ENCODE measurements around the gene HOXC12. TPM values are rescaled to one million over a fixed set of nuclear protein-coding genes. Genes with fewer than 3 reads are reported as not detected.
A peak's percentile ranks its signal among the peaks of the same experiment; 100 is the strongest.

Gene HOXC12
- total and polyA plus RNA-seq, 2 of the 8 experiments (the other 6 are each of a cell fraction or from before 2014, with no cell fraction given), result not detected

DNA sequence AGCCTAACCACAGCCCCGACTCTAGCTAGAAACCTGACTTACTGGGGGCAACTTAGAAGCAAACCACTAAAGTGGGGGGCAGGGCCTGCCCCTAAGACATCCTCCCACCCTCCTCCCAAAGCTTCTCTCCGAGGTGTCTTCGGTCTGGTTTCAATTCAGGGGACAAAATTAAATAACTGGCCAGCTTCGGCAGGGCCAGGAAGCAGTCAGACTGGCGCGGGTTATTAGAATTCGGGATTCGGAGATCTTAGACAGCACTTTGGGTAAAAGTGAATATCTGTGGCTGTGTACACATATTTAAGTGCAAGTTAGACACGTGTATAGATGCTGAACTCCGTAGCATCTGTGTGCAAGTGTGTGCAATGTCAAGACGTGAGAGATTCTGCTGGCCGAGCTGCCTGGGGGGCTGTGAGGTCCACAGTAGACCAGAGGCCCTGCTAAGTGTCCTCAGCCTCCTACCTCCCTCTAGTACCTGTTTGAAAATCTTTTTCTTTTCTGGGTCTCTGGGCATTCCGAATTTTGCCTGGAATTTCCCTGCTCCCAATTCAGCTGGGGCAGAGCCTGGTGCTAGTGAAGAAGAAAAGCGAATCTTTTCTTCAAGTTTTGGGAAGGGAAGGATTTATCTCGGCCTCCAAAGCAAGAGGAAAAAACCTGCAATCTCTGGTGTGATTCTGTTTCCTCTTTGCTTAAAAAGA, 26.2 kb downstream of the HOXC12 start:
- H2AK5ac ChIP-seq (ENCODE audit: low read depth, low read length), result no peak overlapping the region
- peaks cover 0 to 6% (median 2%) of the 10 kb centered on the region in 4 experiments; a peak in 4 of 7 replicates for H3K4me1 ChIP-seq (replicated peaks in 1 of 4; ENCODE audit: control insufficient read depth in 3 of 4, insufficient read depth in 4 of 4, low read length in 3 of 4)
- H2BK5ac ChIP-seq (ENCODE audit: low read depth, low read length), result no peak overlapping the region
- H3K27ac ChIP-seq (ENCODE audit: low read depth, low read length), result no peak overlapping the region
- H3K18ac ChIP-seq (ENCODE audit: extremely low read depth, low read length), result no peak overlapping the region
- no peak overlapping the region for H3K56ac ChIP-seq (replicated peaks; ENCODE audit: insufficient read length, low read depth, low read length)
- no peak overlapping the region for H3K4me3 ChIP-seq (ENCODE audit: extremely low read depth in 1 of 4, insufficient read depth in 2 of 4, low read depth in 3 of 4, low read length in 4 of 4)
- H2BK15ac ChIP-seq (ENCODE audit: low read length), result no peak overlapping the region
- H3K79me1 ChIP-seq (ENCODE audit: low read depth, low read length), result no peaks in the 10 kb centered on the region
- no peak overlapping the region for H4K5ac ChIP-seq (ENCODE audit: insufficient read length, low read depth, low read length)
- H4K8ac ChIP-seq (ENCODE audit: extremely low read depth, insufficient read depth, low read length), result no peak overlapping the region
- peaks cover 0 to 7% of the 10 kb centered on the region in 2 experiments; a peak in 1 of 4 replicates for H3K9me3 ChIP-seq (ENCODE audit: insufficient read depth in 2 of 2, low read depth in 1 of 2, low read length in 1 of 2)
- ChIA-PET CTCF (ENCODE audit: partially characterized antibody) (interaction anchor here (0.6 to 2.4 kb wide), 8 partner anchors 8 to 295 kb away, joined by 3 to 7 read pairs (median 3); no protein-coding TSS in a partner anchor), POLR2A (ENCODE audit: partially characterized antibody) (no interaction called here)
- H2BK20ac ChIP-seq (ENCODE audit: low read length), result no peak overlapping the region
- H3K79me2 ChIP-seq (ENCODE audit: control insufficient read depth in 1 of 2, insufficient read depth in 2 of 2, low read length in 2 of 2), result no peaks in the 10 kb centered on the region
- peaks cover 91 to 99% (median 97%) of the 10 kb centered on the region in 4 experiments for H3K27me3 ChIP-seq (replicated peaks in 1 of 4; ENCODE audit: control insufficient read depth in 3 of 4, extremely low read depth in 1 of 4, insufficient read depth in 3 of 4, low read length in 3 of 4)
- H3K23ac ChIP-seq (ENCODE audit: insufficient read length), result no peak overlapping the region
- peaks cover 0 to 6% (median 0%) of the 10 kb centered on the region in 4 experiments; a peak in 1 of 8 replicates for H3K36me3 ChIP-seq (ENCODE audit: control insufficient read depth in 2 of 4, insufficient read depth in 4 of 4, low read length in 3 of 4)
- H3K23me2 ChIP-seq (ENCODE audit: low read depth, low read length), result no peaks in the 10 kb centered on the region; the same call in 1 of the 2 replicates
- no peak overlapping the region for H2BK12ac ChIP-seq (ENCODE audit: low read depth, low read length)
- DNase-seq (ENCODE audit: low read depth in 1 of 2, low spot score in 2 of 2) (no peak), FAIRE-seq (no peak)
- H3K9ac ChIP-seq (replicated peaks in 1 of 4; ENCODE audit: extremely low read depth in 1 of 4, low read depth in 3 of 4, low read length in 3 of 4), result no peak overlapping the region
- H3K14ac ChIP-seq (ENCODE audit: insufficient read length), result no peak overlapping the region
- H4K20me1 ChIP-seq (replicated peaks in 1 of 2; ENCODE audit: control insufficient read depth in 1 of 2, insufficient read depth in 2 of 2, low read length in 2 of 2), result peaks cover 16 to 23% of the 10 kb centered on the region in 2 experiments
- no peak overlapping the region for H4K91ac ChIP-seq (replicated peaks; ENCODE audit: insufficient read length, low read length)
- 38% methylated on average over 15 of the region's 15 CpGs; no CpG with 5 or more reads in 1 of the 2 experiments for WGBS, 2 experiments (ENCODE audit: extremely low coverage in 1 of 2, insufficient coverage in 1 of 2, insufficient read length in 1 of 2, insufficient replicate concordance in 2 of 2, low coverage in 1 of 2, low lambda C conversion rate in 2 of 2, missing lambda C conversion rate in 1 of 2)
- H2AFZ ChIP-seq (ENCODE audit: low read length), result no peak overlapping the region
- peak; percentile 75 for TF ChIP-seq RNF2 (IDR thresholded peaks at IDR 0.05; ENCODE audit: borderline replicate concordance, low read depth, low read length, missing control alignments, poor library complexity, severe bottlenecking)
- peak; percentile 45 for TF ChIP-seq SUZ12 (IDR thresholded peaks at IDR 0.05; ENCODE audit: low read length)
- TF ChIP-seq NANOG (IDR thresholded peaks at IDR 0.05; ENCODE audit: insufficient read depth, low read depth, low read length, poor library complexity, severe bottlenecking), result no peak
- TF ChIP-seq EZH2 (IDR thresholded peaks at IDR 0.05; ENCODE audit: low read depth, low read length, severe bottlenecking), result peak; percentile 50
- TF ChIP-seq JUND (IDR thresholded peaks at IDR 0.05; ENCODE audit: low read length), result no peak
- TF ChIP-seq KDM5A (IDR thresholded peaks at IDR 0.05; ENCODE audit: low read length), result no peak
- H3K4me2 ChIP-seq (ENCODE audit: insufficient read depth in 1 of 2, low read depth in 2 of 2, low read length in 2 of 2), result no peak overlapping the region
- no peak overlapping the region for H3K4ac ChIP-seq (replicated peaks; ENCODE audit: insufficient read length, low read depth, low read length)
- H2BK120ac ChIP-seq (replicated peaks; ENCODE audit: low read depth, low read length), result no peak overlapping the region

Measured in H1 (cell line).